H1 (cell line): ENCODE data around the gene ARID4B. TPM values are rescaled to one million over a fixed set of nuclear protein-coding genes. Genes with fewer than 3 reads are reported as not detected.

Experiments
- CTCF ChIA-PET: fragments of 300-600 bp; sonication (Branson Sonifier 250); formaldehyde crosslinking; loops from one replicate; lab custom pipeline; 2021; ENCODE audit not compliant: partially characterized antibody; lab: Charles Lee
- POLR2A ChIA-PET: fragments of 300-600 bp; sonication (Branson Sonifier 250); formaldehyde crosslinking; loops from one replicate; lab custom pipeline; 2021; ENCODE audit warnings: inconsistent platforms; ENCODE audit not compliant: partially characterized antibody; lab: Charles Lee
- DNase-seq, 2 experiments: peaks; one replicate each; pipeline versions ENCODE4 v3.0.0 to v3.0.0-alpha.2; 2010 to 2022; ENCODE audit warnings: low spot score in 2 of 2, low read depth in 1 of 2, mixed read lengths in 1 of 2
- FAIRE-seq: peaks from 2 replicates; lab custom pipeline; 2011; peaks lifted over from hg19 to GRCh38; lab: Jason Lieb, UNC
- H2AFZ ChIP-seq: 2 replicates; pipeline ENCODE4 v1.8.1; 2012; ENCODE audit warnings: low read length, inconsistent platforms
- H2AK5ac ChIP-seq: 2 replicates; pipeline ENCODE4 v1.6.1; 2013; ENCODE audit warnings: low read depth, low read length
- H2BK120ac ChIP-seq: replicated peaks from 2 replicates; pipeline ENCODE3; 2013; ENCODE audit warnings: low read depth, low read length, inconsistent platforms
- H2BK12ac ChIP-seq: 2 replicates; pipeline ENCODE4 v1.6.1; 2013; ENCODE audit warnings: low read depth, low read length
- H2BK15ac ChIP-seq: 2 replicates; pipeline ENCODE4 v1.6.1; 2013; ENCODE audit warnings: low read length
- H2BK20ac ChIP-seq: 2 replicates; pipeline ENCODE4 v1.6.1; 2013; ENCODE audit warnings: low read length
- H2BK5ac ChIP-seq: 2 replicates; pipeline ENCODE4 v1.6.1; 2013; ENCODE audit warnings: low read depth, low read length
- H3K14ac ChIP-seq: 2 replicates; pipeline ENCODE4 v1.6.1; 2013; ENCODE audit warnings: inconsistent platforms; ENCODE audit not compliant: insufficient read length
- H3K18ac ChIP-seq: 2 replicates; pipeline ENCODE4 v1.6.1; 2013; ENCODE audit warnings: low read length; ENCODE audit errors: extremely low read depth
- H3K23ac ChIP-seq: 2 replicates; pipeline ENCODE4 v1.6.1; 2013; ENCODE audit warnings: inconsistent platforms; ENCODE audit not compliant: insufficient read length
- H3K23me2 ChIP-seq: 2 replicates; pipeline ENCODE4 v1.6.1; 2013; ENCODE audit warnings: low read depth, low read length
- H3K27ac ChIP-seq: 2 replicates; pipeline ENCODE4 v1.6.1; 2011; ENCODE audit warnings: low read depth, low read length, inconsistent platforms
- H3K27me3 ChIP-seq, 4 experiments: replicated peaks in 1 of 4; 1 replicate in 1 of 4; 2 replicates in 3 of 4; pipeline versions ENCODE4 v1.6.1 to v1.8.1; 2011 to 2013; ENCODE audit warnings: low read length in 3 of 4, mild to moderate bottlenecking in 3 of 4, inconsistent platforms in 2 of 4, mixed read lengths in 2 of 4, moderate library complexity in 1 of 4; ENCODE audit not compliant: control insufficient read depth in 3 of 4, insufficient read depth in 3 of 4; ENCODE audit errors: extremely low read depth in 1 of 4
- H3K36me3 ChIP-seq, 4 experiments: 2 replicates each; pipeline versions ENCODE4 v1.6.1 to v1.8.1; 2011 to 2013; ENCODE audit warnings: mild to moderate bottlenecking in 4 of 4, low read length in 3 of 4, moderate library complexity in 2 of 4, control low read depth in 1 of 4, inconsistent platforms in 1 of 4; ENCODE audit not compliant: insufficient read depth in 4 of 4, control insufficient read depth in 2 of 4
- H3K4ac ChIP-seq: replicated peaks from 2 replicates; pipeline ENCODE3; 2013; ENCODE audit warnings: low read length, low read depth, mixed read lengths, inconsistent platforms; ENCODE audit not compliant: insufficient read length
- H3K4me1 ChIP-seq, 4 experiments: replicated peaks in 1 of 4; 1 replicate in 1 of 4; 2 replicates in 3 of 4; pipeline versions ENCODE4 v1.6.1 to v1.8.1; 2011 to 2013; ENCODE audit warnings: low read length in 3 of 4, inconsistent platforms in 2 of 4, mixed read lengths in 1 of 4; ENCODE audit not compliant: insufficient read depth in 4 of 4, control insufficient read depth in 3 of 4
- H3K4me2 ChIP-seq, 2 experiments: 2 replicates each; pipeline versions ENCODE4 v1.6.1 to v1.8.1; 2011 to 2013; ENCODE audit warnings: low read depth in 2 of 2, low read length in 2 of 2, control low read depth in 1 of 2, inconsistent platforms in 1 of 2, mild to moderate bottlenecking in 1 of 2; ENCODE audit not compliant: insufficient read depth in 1 of 2
- H3K4me3 ChIP-seq, 4 experiments: fragments of 200-600, 300-600 bp in 1 of 4; sonication (generic), shearing (Covaris generic), sonication (Bioruptor Twin) in 1 of 4; 2 replicates each; pipeline versions ENCODE4 v1.5.1 to v1.8.1; 2011 to 2016; ENCODE audit warnings: low read length in 4 of 4, low read depth in 3 of 4, control low read depth in 2 of 4, inconsistent platforms in 2 of 4, mild to moderate bottlenecking in 2 of 4, mixed read lengths in 1 of 4, moderate library complexity in 1 of 4; ENCODE audit not compliant: insufficient read depth in 2 of 4; ENCODE audit errors: extremely low read depth in 1 of 4
- H3K56ac ChIP-seq: replicated peaks from 2 replicates; pipeline ENCODE3; 2013; ENCODE audit warnings: low read depth, mild to moderate bottlenecking, mixed read lengths, low read length, inconsistent platforms; ENCODE audit not compliant: insufficient read length
- H3K79me1 ChIP-seq: 2 replicates; pipeline ENCODE4 v1.6.1; 2013; ENCODE audit warnings: low read depth, low read length, control low read depth
- H3K79me2 ChIP-seq, 2 experiments: 2 replicates each; pipeline versions ENCODE4 v1.6.1 to v1.8.1; 2012 to 2013; ENCODE audit warnings: low read length in 2 of 2, mild to moderate bottlenecking in 2 of 2, inconsistent platforms in 1 of 2; ENCODE audit not compliant: insufficient read depth in 2 of 2, control insufficient read depth in 1 of 2
- H3K9ac ChIP-seq, 4 experiments: replicated peaks in 1 of 4; 1 replicate in 1 of 4; 2 replicates in 3 of 4; pipeline versions ENCODE4 v1.6.1 to v1.8.1; 2011 to 2013; ENCODE audit warnings: low read depth in 3 of 4, low read length in 3 of 4, control low read depth in 2 of 4, mild to moderate bottlenecking in 2 of 4, moderate library complexity in 2 of 4, inconsistent platforms in 1 of 4; ENCODE audit errors: extremely low read depth in 1 of 4
- H3K9me3 ChIP-seq, 2 experiments: 2 replicates each; pipeline versions ENCODE4 v1.6.1 to v1.8.1; 2012 to 2013; ENCODE audit warnings: mild to moderate bottlenecking in 2 of 2, moderate library complexity in 2 of 2, control low read depth in 1 of 2, inconsistent platforms in 1 of 2, low read depth in 1 of 2, low read length in 1 of 2, mixed read lengths in 1 of 2; ENCODE audit not compliant: insufficient read depth in 2 of 2
- H4K20me1 ChIP-seq, 2 experiments: replicated peaks in 1 of 2; 2 replicates each; pipeline versions ENCODE3 to v1.8.1; 2011 to 2013; ENCODE audit warnings: inconsistent platforms in 2 of 2, low read length in 2 of 2, mild to moderate bottlenecking in 1 of 2; ENCODE audit not compliant: insufficient read depth in 2 of 2, control insufficient read depth in 1 of 2
- H4K5ac ChIP-seq: 2 replicates; pipeline ENCODE4 v1.6.1; 2013; ENCODE audit warnings: low read length, low read depth, mixed read lengths, inconsistent platforms; ENCODE audit not compliant: insufficient read length
- H4K8ac ChIP-seq: 2 replicates; pipeline ENCODE4 v1.8.0; 2013; ENCODE audit warnings: mild to moderate bottlenecking, moderate library complexity, low read length, inconsistent platforms; ENCODE audit not compliant: insufficient read depth; ENCODE audit errors: extremely low read depth
- H4K91ac ChIP-seq: replicated peaks from 2 replicates; pipeline ENCODE3; 2013; ENCODE audit warnings: low read length, mixed read lengths, inconsistent platforms; ENCODE audit not compliant: insufficient read length
- BRCA1 ChIP-seq: IDR thresholded peaks from 2 replicates; pipeline ENCODE4 v1.6.1; 2012; ENCODE audit warnings: low read depth, low read length, improper control_type of control experiment
- CBX5 ChIP-seq: fragments of 300-800, 300-1000 bp; sonication (generic); IDR thresholded peaks from 2 replicates; pipeline ENCODE4 v1.7.1; 2016; ENCODE audit warnings: antibody characterized with exemption, low read length, low read depth
- CEBPB ChIP-seq: IDR thresholded peaks from 2 replicates; pipeline ENCODE4 v1.6.1; 2012; ENCODE audit warnings: low read depth, low read length
- EGR1 ChIP-seq: IDR thresholded peaks from 2 replicates; pipeline ENCODE4 v1.6.1; 2011; ENCODE audit warnings: low read depth, low read length, borderline replicate concordance
- HDAC6 ChIP-seq: IDR thresholded peaks from one replicate; pipeline ENCODE4 v1.7.1; 2012; ENCODE audit warnings: low read depth, mild to moderate bottlenecking, inconsistent platforms, low read length, moderate library complexity
- POLR2A ChIP-seq, 2 experiments: IDR thresholded peaks; 1 replicate in 1 of 2; 2 replicates in 1 of 2; pipeline ENCODE4 v1.6.1; 2011; ENCODE audit warnings: low read depth in 2 of 2, low read length in 2 of 2, mild to moderate bottlenecking in 2 of 2; ENCODE audit errors: control extremely low read depth in 1 of 2
- SAP30 ChIP-seq: fragments of 300-600 bp; sonication (generic); IDR thresholded peaks from 2 replicates; pipeline ENCODE4 v1.7.1; 2012; ENCODE audit warnings: low read length, moderate library complexity, mild to moderate bottlenecking, inconsistent platforms; ENCODE audit not compliant: insufficient read depth, insufficient replicate concordance
- SIN3A ChIP-seq, 2 experiments: IDR thresholded peaks in 1 of 2; conservative IDR thresholded peaks in 1 of 2; 2 replicates each; pipeline ENCODE4 v1.6.1; 2011 to 2012; ENCODE audit warnings: low read length in 2 of 2, improper control_type of control experiment in 1 of 2, low read depth in 1 of 2, mild to moderate bottlenecking in 1 of 2
- SUZ12 ChIP-seq: fragments of 200-600 bp; sonication (generic); IDR thresholded peaks from 2 replicates; pipeline ENCODE4 v1.6.1; 2012; ENCODE audit warnings: mild to moderate bottlenecking, inconsistent platforms, low read length, moderate library complexity, mixed read lengths
- WGBS, 2 experiments: shearing (Covaris generic) in 1 of 2; methylation state at CpG; one replicate each; pipeline versions ENCODE4 v1.1.6 to v1.1.7; 2013 to 2015; ENCODE audit warnings: low lambda C conversion rate in 2 of 2, mixed read lengths in 2 of 2, inconsistent platforms in 1 of 2, low coverage in 1 of 2, missing lambda C conversion rate in 1 of 2; ENCODE audit not compliant: insufficient replicate concordance in 2 of 2, insufficient coverage in 1 of 2, insufficient read length in 1 of 2; ENCODE audit errors: extremely low coverage in 1 of 2, missing lambda C conversion rate in 1 of 2; 5-methylcytosine and 5-hydroxymethylcytosine counted together
- polyA plus RNA-seq, 7 experiments: library from polyadenylated mRNA; depleted of rRNA in 3 of 7; stranded (reverse) in 5 of 7; unstranded in 2 of 7; fragments of >200 nt in 5 of 7; fragments of 200-250 nt in 2 of 7; gene quantifications; 1 replicate in 5 of 7; 2 replicates in 1 of 7; 4 replicates in 1 of 7; pipeline versions ENCODE4 v1.2.1 to v1.2.3, GENCODE V29; 2011 to 2013; ENCODE audit warnings: missing spikeins in 2 of 7, mixed read lengths in 2 of 7
- total RNA-seq: library from RNA; stranded (reverse); fragmentation: NEBNext Ultra II Directional; extraction: Animal tissue kit (Norgen Biotek cat#: 25700); gene quantifications from 2 replicates; pipeline ENCODE4 v1.2.1, GENCODE V29; 2021
- TF ChIP-seq, protein P1 (sequence below): IDR thresholded peaks from 2 replicates; pipeline ENCODE4 v1.6.1; 2012; ENCODE audit warnings: low read length, inconsistent platforms

Gene ARID4B
- total and polyA plus RNA-seq, 2 of the 8 experiments (the other 6 are each of a cell fraction or from before 2014, with no cell fraction given): 5.1 to 28.8 TPM

DNA sequence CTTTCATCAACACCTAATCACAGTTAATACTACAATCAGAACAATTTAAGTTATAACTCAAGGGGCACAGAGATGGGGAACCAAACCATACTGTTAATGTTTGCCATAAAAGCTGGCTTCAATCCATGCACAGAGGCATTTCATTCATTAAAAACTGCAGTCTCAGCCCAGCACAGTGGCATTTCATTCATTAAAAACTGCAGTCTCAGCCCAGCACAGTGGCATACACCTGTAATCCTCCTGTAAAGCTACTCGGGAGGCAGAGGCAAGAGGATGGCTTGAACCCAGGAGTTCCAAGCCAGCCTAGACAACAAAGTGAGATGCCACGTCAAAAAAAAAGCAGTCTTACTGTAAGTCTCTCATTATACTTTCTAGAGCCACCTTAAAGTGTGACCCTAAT is 29.2 kb downstream of the ARID4B start:
- H4K20me1 ChIP-seq: peaks cover 9 to 11% of the 10 kb centered on the region in 2 experiments
- H2BK5ac ChIP-seq: no peak overlapping the region
- no peak overlapping the region for H4K91ac ChIP-seq
- H3K23ac ChIP-seq: no peak overlapping the region
- no peak for FAIRE-seq
- peaks cover 2% of the 10 kb centered on the region; the same call in 1 of the 2 replicates for H3K79me1 ChIP-seq
- no peak overlapping the region for H4K5ac ChIP-seq
- H3K79me2 ChIP-seq: peaks cover 21 to 95% of the 10 kb centered on the region in 2 experiments
- no peak overlapping the region for H2AK5ac ChIP-seq
- no peak overlapping the region for H3K4me3 ChIP-seq
- H2BK12ac ChIP-seq: no peak overlapping the region
- H3K23me2 ChIP-seq: no peaks in the 10 kb centered on the region
- no peak overlapping the region for H2BK20ac ChIP-seq
- no peak overlapping the region for H2BK15ac ChIP-seq
- WGBS, 2 experiments: 80% methylated on average over 2 of the region's 2 CpGs; no CpG with 5 or more reads in 1 of the 2 experiments
- DNase-seq: no peak
- no peaks in the 10 kb centered on the region for H3K27me3 ChIP-seq
- H3K18ac ChIP-seq: no peak overlapping the region
- H2BK120ac ChIP-seq: no peak overlapping the region
- peaks cover 2 to 16% of the 10 kb centered on the region in 2 experiments; a peak in 2 of 4 replicates for H3K9me3 ChIP-seq
- no peak overlapping the region for H3K9ac ChIP-seq
- POLR2A ChIA-PET: interaction anchor here (0.7 to 1.9 kb wide), 3 partner anchors 30 to 169 kb away, joined by 3 to 13 read pairs (median 3); partner anchors contain the start of genes ARID4B and GGPS1
- no peak overlapping the region for H2AFZ ChIP-seq
- H3K36me3 ChIP-seq: 0 out of 8 replicates have a peak, but pooled peaks cover 0 to 7% (median 0%) of the 10 kb centered on the region in 4 experiments
- no peak overlapping the region for H3K14ac ChIP-seq
- H3K4ac ChIP-seq: no peak overlapping the region
- no peak overlapping the region for H3K27ac ChIP-seq
- H3K56ac ChIP-seq: no peak overlapping the region
- H3K4me1 ChIP-seq: peaks cover 0 to 2% (median 0%) of the 10 kb centered on the region in 4 experiments; a peak in 2 of 7 replicates
- no peak overlapping the region for H3K4me2 ChIP-seq
- CTCF ChIA-PET: no interaction called here
- no peak overlapping the region for H4K8ac ChIP-seq
- TF ChIP-seq EGR1 (no peak), POLR2A (IDR thresholded peaks at IDR 0.05; ENCODE audit: control extremely low read depth in 1 of 2, low read depth in 2 of 2, low read length in 2 of 2) (no peak), HDAC6 (no peak), BRCA1 (no peak), SUZ12 (no peak), SAP30 (no peak), SIN3A (conservative IDR thresholded peaks at IDR 0.05 in 1 of 2, IDR thresholded peaks at IDR 0.05 in 1 of 2; ENCODE audit: low read depth in 1 of 2, low read length in 2 of 2) (no peak), CBX5 (no peak), CEBPB (no peak)
- TF ChIP-seq, protein P1, sequence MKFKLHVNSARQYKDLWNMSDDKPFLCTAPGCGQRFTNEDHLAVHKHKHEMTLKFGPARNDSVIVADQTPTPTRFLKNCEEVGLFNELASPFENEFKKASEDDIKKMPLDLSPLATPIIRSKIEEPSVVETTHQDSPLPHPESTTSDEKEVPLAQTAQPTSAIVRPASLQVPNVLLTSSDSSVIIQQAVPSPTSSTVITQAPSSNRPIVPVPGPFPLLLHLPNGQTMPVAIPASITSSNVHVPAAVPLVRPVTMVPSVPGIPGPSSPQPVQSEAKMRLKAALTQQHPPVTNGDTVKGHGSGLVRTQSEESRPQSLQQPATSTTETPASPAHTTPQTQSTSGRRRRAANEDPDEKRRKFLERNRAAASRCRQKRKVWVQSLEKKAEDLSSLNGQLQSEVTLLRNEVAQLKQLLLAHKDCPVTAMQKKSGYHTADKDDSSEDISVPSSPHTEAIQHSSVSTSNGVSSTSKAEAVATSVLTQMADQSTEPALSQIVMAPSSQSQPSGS: no peak
